HG03196 (cell line): ENCODE measurements around the gene BOD1L1.

Experiments
- ATAC-seq: cut with Tn5 transposase; IDR thresholded peaks from one replicate; pipeline ENCODE4 v1.9.1; 2021; ENCODE audit not compliant: unreplicated experiment

Gene BOD1L1

GRCh38 chr4:13626492-13627177 lies 890 bp downstream of the BOD1L1 start:
- no peak for ATAC-seq

GRCh38 chr4:13618212-13618806 lies 9.2 kb downstream of the BOD1L1 start:
- no peak for ATAC-seq

GRCh38 chr4:13617801-13618200 lies 9.7 kb downstream of the BOD1L1 start:
- ATAC-seq: no peak

GRCh38 chr4:13616597-13616996 lies 10.9 kb downstream of the BOD1L1 start:
- ATAC-seq: no peak

GRCh38 chr4:13615161-13615560 lies 12.4 kb downstream of the BOD1L1 start:
- ATAC-seq: peak; percentile 58

GRCh38 chr4:13612569-13612968 lies 15.0 kb downstream of the BOD1L1 start:
- ATAC-seq: no peak

- peak; percentile 94 for ATAC-seq
Observed at GRCh38 chr4:13611283-13611842, 16.2 kb downstream of the BOD1L1 start.

GRCh38 chr4:13605330-13605729 lies 22.2 kb downstream of the BOD1L1 start:
- ATAC-seq: no peak

- ATAC-seq: no peak
Observed at GRCh38 chr4:13601848-13602247, 25.7 kb downstream of the BOD1L1 start.

- ATAC-seq: peak; percentile 79
Observed at GRCh38 chr4:13601048-13601447, 26.5 kb downstream of the BOD1L1 start.

GRCh38 chr4:13599159-13599558 lies 28.4 kb downstream of the BOD1L1 start:
- ATAC-seq: no peak

- ATAC-seq: no peak
Observed at GRCh38 chr4:13597604-13598003, 29.9 kb downstream of the BOD1L1 start.

GRCh38 chr4:13597141-13597540 lies 30.4 kb downstream of the BOD1L1 start:
- ATAC-seq: no peak

- no peak for ATAC-seq
Observed at GRCh38 chr4:13592220-13592619, 35.3 kb downstream of the BOD1L1 start.

GRCh38 chr4:13590766-13591165 lies 36.8 kb downstream of the BOD1L1 start:
- no peak for ATAC-seq

- ATAC-seq: no peak
Observed at GRCh38 chr4:13588954-13589353, 38.6 kb downstream of the BOD1L1 start.

- no peak for ATAC-seq
Observed at GRCh38 chr4:13584481-13584880, 43.0 kb downstream of the BOD1L1 start.

GRCh38 chr4:13580036-13580435 lies 47.5 kb downstream of the BOD1L1 start:
- ATAC-seq: no peak

GRCh38 chr4:13577660-13578059 lies 49.9 kb downstream of the BOD1L1 start:
- no peak for ATAC-seq

GRCh38 chr4:13570916-13571315 lies 56.6 kb downstream of the BOD1L1 start:
- ATAC-seq: no peak

GRCh38 chr4:13567125-13567524 lies 60.4 kb downstream of the BOD1L1 start:
- ATAC-seq: no peak

- no peak for ATAC-seq
Observed at GRCh38 chr4:13562876-13563275, 64.6 kb downstream of the BOD1L1 start.

GRCh38 chr4:13561673-13562072 lies 65.9 kb downstream of the BOD1L1 start:
- no peak for ATAC-seq
